ENCODE results near the gene RDH14.

RDH14 gene

GRCh38 chr2:18602298-18602697 is 41.8 kb upstream of the RDH14 start:
- Histone ChIP-seq H2BK15ac (replicated peaks; ENCODE audit: low read depth) (no peak overlapping the region), H3K79me2 (ENCODE audit: control insufficient read depth, insufficient read depth, low read length) (no peaks in the 10 kb centered on the region), H4K8ac (ENCODE audit: low read depth, low read length) (no peak overlapping the region), H4K5ac (ENCODE audit: low read length) (no peak overlapping the region), H2BK5ac (ENCODE audit: low read length) (no peak overlapping the region), H3K79me1 (ENCODE audit: low read length) (no peaks in the 10 kb centered on the region), H3K4ac (ENCODE audit: low read depth, low read length) (no peak overlapping the region), H3K9ac (ENCODE audit: low read length) (no peak overlapping the region), H2BK120ac (ENCODE audit: low read depth, low read length) (no peak overlapping the region), H3K27ac (ENCODE audit: low read depth, low read length) (no peak overlapping the region), H3K4me2 (ENCODE audit: low read length) (no peak overlapping the region), H3K56ac (ENCODE audit: low read length) (no peak overlapping the region), H3K18ac (ENCODE audit: low read length) (no peak overlapping the region), H2AK5ac (ENCODE audit: low read length) (no peak overlapping the region), H3K4me1 (ENCODE audit: control insufficient read depth, low read depth, low read length) (no peaks in the 10 kb centered on the region), H3K27me3 (ENCODE audit: insufficient read depth, low read length, poor library complexity) (no peaks in the 10 kb centered on the region), H3K4me3 (ENCODE audit: low read length) (no peak overlapping the region), H3K23ac (ENCODE audit: low read length) (no peak overlapping the region), H3K36me3 (ENCODE audit: control insufficient read depth, insufficient read depth, low read length) (no peaks in the 10 kb centered on the region)
- no peak for DNase-seq
- no CpG with 5 or more reads among the region's 2 CpGs for WGBS (ENCODE audit: extremely low coverage, insufficient coverage, low lambda C conversion rate)

- no peak overlapping the region for H2BK120ac ChIP-seq (ENCODE audit: low read depth, low read length)
- no peaks in the 10 kb centered on the region for H3K79me1 ChIP-seq (ENCODE audit: low read length)
- H3K27me3 ChIP-seq (ENCODE audit: insufficient read depth, low read length, poor library complexity): no peaks in the 10 kb centered on the region
- no peak overlapping the region for H3K4me3 ChIP-seq (ENCODE audit: low read length)
- WGBS (ENCODE audit: extremely low coverage, insufficient coverage, low lambda C conversion rate): no CpG with 5 or more reads among the region's 2 CpGs
- no peak overlapping the region for H3K4ac ChIP-seq (ENCODE audit: low read depth, low read length)
- no peak overlapping the region for H4K5ac ChIP-seq (ENCODE audit: low read length)
- H4K8ac ChIP-seq (ENCODE audit: low read depth, low read length): no peak overlapping the region
- no peak overlapping the region for H3K18ac ChIP-seq (ENCODE audit: low read length)
- H3K4me2 ChIP-seq (ENCODE audit: low read length): no peak overlapping the region
- no peak overlapping the region for H3K27ac ChIP-seq (ENCODE audit: low read depth, low read length)
- no peak overlapping the region for H3K23ac ChIP-seq (ENCODE audit: low read length)
- no peak overlapping the region for H2AK5ac ChIP-seq (ENCODE audit: low read length)
- H2BK15ac ChIP-seq (replicated peaks; ENCODE audit: low read depth): no peak overlapping the region
- H3K4me1 ChIP-seq (ENCODE audit: control insufficient read depth, low read depth, low read length): no peaks in the 10 kb centered on the region
- DNase-seq: no peak
- no peak overlapping the region for H3K9ac ChIP-seq (ENCODE audit: low read length)
- H3K79me2 ChIP-seq (ENCODE audit: control insufficient read depth, insufficient read depth, low read length): no peaks in the 10 kb centered on the region
- no peaks in the 10 kb centered on the region for H3K36me3 ChIP-seq (ENCODE audit: control insufficient read depth, insufficient read depth, low read length)
- no peak overlapping the region for H3K56ac ChIP-seq (ENCODE audit: low read length)
- H2BK5ac ChIP-seq (ENCODE audit: low read length): no peak overlapping the region
Observed at GRCh38 chr2:18600255-18600613, 39.8 kb upstream of the RDH14 start.

GRCh38 chr2:18599509-18600254 is 39.2 kb upstream of the RDH14 start:
- H3K4me3 ChIP-seq (ENCODE audit: low read length): no peak overlapping the region
- H3K79me1 ChIP-seq (ENCODE audit: low read length): no peaks in the 10 kb centered on the region
- no peak overlapping the region for H2BK15ac ChIP-seq (replicated peaks; ENCODE audit: low read depth)
- H2BK120ac ChIP-seq (ENCODE audit: low read depth, low read length): no peak overlapping the region
- H3K18ac ChIP-seq (ENCODE audit: low read length): no peak overlapping the region
- no peaks in the 10 kb centered on the region for H3K79me2 ChIP-seq (ENCODE audit: control insufficient read depth, insufficient read depth, low read length)
- H3K4me2 ChIP-seq (ENCODE audit: low read length): no peak overlapping the region
- H3K36me3 ChIP-seq (ENCODE audit: control insufficient read depth, insufficient read depth, low read length): no peaks in the 10 kb centered on the region
- H3K23ac ChIP-seq (ENCODE audit: low read length): no peak overlapping the region
- DNase-seq: no peak
- no peak overlapping the region for H4K8ac ChIP-seq (ENCODE audit: low read depth, low read length)
- no peak overlapping the region for H3K4ac ChIP-seq (ENCODE audit: low read depth, low read length)
- no peak overlapping the region for H3K56ac ChIP-seq (ENCODE audit: low read length)
- H2BK5ac ChIP-seq (ENCODE audit: low read length): no peak overlapping the region
- no peak overlapping the region for H4K5ac ChIP-seq (ENCODE audit: low read length)
- H2AK5ac ChIP-seq (ENCODE audit: low read length): no peak overlapping the region
- no peak overlapping the region for H3K27ac ChIP-seq (ENCODE audit: low read depth, low read length)
- no peaks in the 10 kb centered on the region for H3K27me3 ChIP-seq (ENCODE audit: insufficient read depth, low read length, poor library complexity)
- no peak overlapping the region for H3K9ac ChIP-seq (ENCODE audit: low read length)
- no peaks in the 10 kb centered on the region for H3K4me1 ChIP-seq (ENCODE audit: control insufficient read depth, low read depth, low read length)
- no CpG with 5 or more reads among the region's 2 CpGs for WGBS (ENCODE audit: extremely low coverage, insufficient coverage, low lambda C conversion rate)

GRCh38 chr2:18598848-18599484 is 38.5 kb upstream of the RDH14 start:
- Histone ChIP-seq H3K27ac (ENCODE audit: low read depth, low read length) (no peak overlapping the region), H3K79me2 (ENCODE audit: control insufficient read depth, insufficient read depth, low read length) (no peaks in the 10 kb centered on the region), H3K4ac (ENCODE audit: low read depth, low read length) (no peak overlapping the region), H3K4me3 (ENCODE audit: low read length) (no peak overlapping the region), H4K5ac (ENCODE audit: low read length) (no peak overlapping the region), H3K36me3 (ENCODE audit: control insufficient read depth, insufficient read depth, low read length) (no peaks in the 10 kb centered on the region), H3K4me1 (ENCODE audit: control insufficient read depth, low read depth, low read length) (no peaks in the 10 kb centered on the region), H3K56ac (ENCODE audit: low read length) (no peak overlapping the region), H4K8ac (ENCODE audit: low read depth, low read length) (no peak overlapping the region), H3K79me1 (ENCODE audit: low read length) (no peaks in the 10 kb centered on the region), H3K18ac (ENCODE audit: low read length) (no peak overlapping the region), H2AK5ac (ENCODE audit: low read length) (no peak overlapping the region), H3K4me2 (ENCODE audit: low read length) (no peak overlapping the region), H3K23ac (ENCODE audit: low read length) (no peak overlapping the region), H2BK5ac (ENCODE audit: low read length) (no peak overlapping the region), H2BK15ac (replicated peaks; ENCODE audit: low read depth) (no peak overlapping the region), H3K27me3 (ENCODE audit: insufficient read depth, low read length, poor library complexity) (no peaks in the 10 kb centered on the region), H2BK120ac (ENCODE audit: low read depth, low read length) (no peak overlapping the region), H3K9ac (ENCODE audit: low read length) (no peak overlapping the region)
- no CpG with 5 or more reads among the region's 6 CpGs for WGBS (ENCODE audit: extremely low coverage, insufficient coverage, low lambda C conversion rate)
- no peak for DNase-seq

DNA sequence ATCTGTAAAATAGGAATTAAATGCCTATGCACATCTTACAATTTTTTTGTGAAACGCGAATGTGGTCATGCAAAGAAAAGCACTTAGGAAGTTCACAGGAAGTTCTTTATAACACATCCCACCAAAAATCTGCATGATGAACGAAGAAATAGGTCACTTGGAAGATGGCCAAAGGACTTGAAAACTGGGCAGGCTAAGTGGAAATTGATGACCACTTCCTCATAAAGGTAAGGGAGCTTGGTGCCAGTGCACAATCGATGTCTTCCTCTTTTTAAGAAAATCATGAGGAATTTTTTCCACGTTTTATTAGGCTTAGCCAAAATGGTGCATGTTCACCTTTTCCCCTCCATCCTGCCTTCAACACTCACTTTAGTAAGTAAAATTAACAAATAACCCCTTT is 37.2 kb upstream of the RDH14 start:
- no peak overlapping the region for H2AK5ac ChIP-seq (ENCODE audit: low read length)
- no peaks in the 10 kb centered on the region for H3K36me3 ChIP-seq (ENCODE audit: control insufficient read depth, insufficient read depth, low read length)
- no peaks in the 10 kb centered on the region for H3K79me2 ChIP-seq (ENCODE audit: control insufficient read depth, insufficient read depth, low read length)
- no peak overlapping the region for H4K8ac ChIP-seq (ENCODE audit: low read depth, low read length)
- no peak overlapping the region for H2BK15ac ChIP-seq (replicated peaks; ENCODE audit: low read depth)
- H3K56ac ChIP-seq (ENCODE audit: low read length): no peak overlapping the region
- no peak overlapping the region for H3K23ac ChIP-seq (ENCODE audit: low read length)
- WGBS (ENCODE audit: extremely low coverage, insufficient coverage, low lambda C conversion rate): no CpG with 5 or more reads among the region's 5 CpGs
- H3K27me3 ChIP-seq (ENCODE audit: insufficient read depth, low read length, poor library complexity): no peaks in the 10 kb centered on the region
- no peaks in the 10 kb centered on the region for H3K79me1 ChIP-seq (ENCODE audit: low read length)
- no peak for DNase-seq
- no peak overlapping the region for H3K4ac ChIP-seq (ENCODE audit: low read depth, low read length)
- no peak overlapping the region for H3K27ac ChIP-seq (ENCODE audit: low read depth, low read length)
- no peak overlapping the region for H3K4me3 ChIP-seq (ENCODE audit: low read length)
- H3K4me2 ChIP-seq (ENCODE audit: low read length): no peak overlapping the region
- H2BK120ac ChIP-seq (ENCODE audit: low read depth, low read length): no peak overlapping the region
- no peak overlapping the region for H3K18ac ChIP-seq (ENCODE audit: low read length)
- H3K4me1 ChIP-seq (ENCODE audit: control insufficient read depth, low read depth, low read length): no peaks in the 10 kb centered on the region
- H3K9ac ChIP-seq (ENCODE audit: low read length): no peak overlapping the region
- H4K5ac ChIP-seq (ENCODE audit: low read length): no peak overlapping the region
- H2BK5ac ChIP-seq (ENCODE audit: low read length): no peak overlapping the region

- WGBS (ENCODE audit: extremely low coverage, insufficient coverage, low lambda C conversion rate): no CpG with 5 or more reads among the region's 3 CpGs
- no peak overlapping the region for H3K4me2 ChIP-seq (ENCODE audit: low read length)
Observed at GRCh38 chr2:18596993-18597392, 36.5 kb upstream of the RDH14 start.

More at GRCh38 chr2:18596993-18597392, 36.5 kb upstream of the RDH14 start:
- Histone ChIP-seq H3K56ac (ENCODE audit: low read length) (no peak overlapping the region), H4K5ac (ENCODE audit: low read length) (no peak overlapping the region), H2BK5ac (ENCODE audit: low read length) (no peak overlapping the region), H3K18ac (ENCODE audit: low read length) (no peak overlapping the region), H3K27ac (ENCODE audit: low read depth, low read length) (no peak overlapping the region), H3K4me3 (ENCODE audit: low read length) (no peak overlapping the region), H3K36me3 (ENCODE audit: control insufficient read depth, insufficient read depth, low read length) (no peaks in the 10 kb centered on the region), H4K8ac (ENCODE audit: low read depth, low read length) (no peak overlapping the region), H3K23ac (ENCODE audit: low read length) (no peak overlapping the region), H3K79me2 (ENCODE audit: control insufficient read depth, insufficient read depth, low read length) (no peaks in the 10 kb centered on the region), H2BK15ac (replicated peaks; ENCODE audit: low read depth) (no peak overlapping the region), H3K9ac (ENCODE audit: low read length) (no peak overlapping the region), H2BK120ac (ENCODE audit: low read depth, low read length) (no peak overlapping the region), H3K4ac (ENCODE audit: low read depth, low read length) (no peak overlapping the region), H3K4me1 (ENCODE audit: control insufficient read depth, low read depth, low read length) (no peaks in the 10 kb centered on the region), H3K79me1 (ENCODE audit: low read length) (no peaks in the 10 kb centered on the region), H3K27me3 (ENCODE audit: insufficient read depth, low read length, poor library complexity) (no peaks in the 10 kb centered on the region), H2AK5ac (ENCODE audit: low read length) (no peak overlapping the region)
- no peak for DNase-seq

Measured in mesendoderm (in vitro differentiated cells).